A673 (cell line): ENCODE data around the gene PHLDB2. TPM values are rescaled to one million over a fixed set of nuclear protein-coding genes. Genes with fewer than 3 reads are reported as not detected.

Source experiments
- BruUV-seq: library from RNA; stranded (reverse); fragments of 400-500 nt; replicated peaks from 2 replicates; lab custom pipeline; 2021; lab: Mats Ljungman, UMichigan
- CTCF ChIA-PET: fragments of 300-600 bp; sonication (Branson Sonifier 250); formaldehyde crosslinking; loops from one replicate; lab custom pipeline; 2022; ENCODE audit warnings: antibody characterized with exemption; lab: Charles Lee
- POLR2A ChIA-PET: fragments of 300-600 bp; sonication (Branson Sonifier 250); formaldehyde crosslinking; loops from one replicate; lab custom pipeline; 2022; ENCODE audit warnings: antibody characterized with exemption; ENCODE audit not compliant: low non-redundant PET; lab: Charles Lee
- DNase-seq: peaks from one replicate; pipeline ENCODE4 v3.0.0-alpha.2; 2015; ENCODE audit warnings: low spot score
- H3K27ac ChIP-seq: fragments of 200-600 bp; sonication (generic); 2 replicates; pipeline ENCODE4 v1.5.1; 2016; ENCODE audit warnings: mixed run types, low read depth, mild to moderate bottlenecking, mixed read lengths, antibody characterized with exemption, low read length; ENCODE audit not compliant: poor library complexity, severe bottlenecking
- H3K27me3 ChIP-seq: fragments of 200-600 bp; sonication (generic); replicated peaks from 2 replicates; pipeline ENCODE4 v1.6.1; 2017; ENCODE audit warnings: mixed run types, low read depth, mild to moderate bottlenecking, mixed read lengths, antibody characterized with exemption, low read length; ENCODE audit not compliant: insufficient read depth, poor library complexity
- H3K36me3 ChIP-seq: fragments of 200-600 bp; sonication (generic); 2 replicates; pipeline ENCODE4 v1.6.1; 2016; ENCODE audit warnings: mixed run types, mild to moderate bottlenecking, mixed read lengths, antibody characterized with exemption, low read length; ENCODE audit not compliant: insufficient read depth, poor library complexity, severe bottlenecking
- H3K4me1 ChIP-seq: fragments of 200-600 bp; sonication (generic); 2 replicates; pipeline ENCODE4 v1.6.1; 2017; ENCODE audit warnings: mixed run types, mild to moderate bottlenecking, mixed read lengths, antibody characterized with exemption, low read length; ENCODE audit not compliant: insufficient read depth, poor library complexity, severe bottlenecking
- H3K4me3 ChIP-seq: fragments of 200-600 bp; sonication (generic); 2 replicates; pipeline ENCODE4 v1.5.1; 2016; ENCODE audit warnings: low read depth, mixed run types, mild to moderate bottlenecking, mixed read lengths, low read length; ENCODE audit not compliant: poor library complexity, severe bottlenecking
- H3K9me3 ChIP-seq: fragments of 200-600 bp; sonication (generic); 2 replicates; pipeline ENCODE4 v1.6.1; 2016; ENCODE audit warnings: mixed run types, low read depth, mild to moderate bottlenecking, mixed read lengths, antibody characterized with exemption, low read length; ENCODE audit not compliant: poor library complexity, severe bottlenecking
- CTCF ChIP-seq: fragments of 300-800, 200-600 bp; sonication (generic); conservative IDR thresholded peaks from 2 replicates; pipeline ENCODE4 v1.5.1; 2017; ENCODE audit warnings: low read depth, mild to moderate bottlenecking, antibody characterized with exemption, low read length, moderate library complexity, mixed read lengths
- EZH2 ChIP-seq: fragments of 200-600 bp; sonication (generic); IDR thresholded peaks from 2 replicates; pipeline ENCODE4 v1.6.1; 2017; ENCODE audit warnings: borderline replicate concordance, low read depth, mild to moderate bottlenecking, mixed read lengths, antibody characterized with exemption, low read length; ENCODE audit not compliant: poor library complexity, severe bottlenecking
- intact Hi-C: fragments of 100-400 bp; cut with micrococcal nuclease; formaldehyde crosslinking; loops from one replicate; pipeline ENCODE4 v1.10.0; 2022; ENCODE audit not compliant: unreplicated experiment
- total RNA-seq: library from RNA; stranded (reverse); gene quantifications from 2 replicates; pipeline ENCODE4 v1.2.3, GENCODE V29; 2021

The PHLDB2 gene
- total RNA-seq, 1 experiment from 2014 or later = 13.1 TPM

GRCh38 chr3:111901637-111902036 is 42.6 kb downstream of the PHLDB2 start:
- no peak for DNase-seq
- H3K4me1 ChIP-seq = peaks cover 12% of the 10 kb centered on the region
- no peaks in the 10 kb centered on the region for H3K36me3 ChIP-seq
- H3K27ac ChIP-seq = no peak overlapping the region
- no TSS peak for BruUV-seq
- intact Hi-C loops = no loop called here
- TF ChIP-seq EZH2 = no peak
- TF ChIP-seq CTCF = no peak
- no peaks in the 10 kb centered on the region for H3K27me3 ChIP-seq
- CTCF ChIA-PET = no interaction called here
- H3K9me3 ChIP-seq = no peaks in the 10 kb centered on the region
- POLR2A ChIA-PET = no interaction called here
- no peak overlapping the region for H3K4me3 ChIP-seq

GRCh38 chr3:111902534-111902933 is 43.5 kb downstream of the PHLDB2 start:
- H3K27me3 ChIP-seq = no peaks in the 10 kb centered on the region
- no peaks in the 10 kb centered on the region for H3K36me3 ChIP-seq
- ChIA-PET POLR2A (no interaction called here), CTCF (no interaction called here)
- H3K4me3 ChIP-seq = no peak overlapping the region
- intact Hi-C loops = no loop called here
- TF ChIP-seq CTCF (no peak), EZH2 (no peak)
- no peak for DNase-seq
- H3K9me3 ChIP-seq = no peaks in the 10 kb centered on the region
- H3K27ac ChIP-seq = no peak overlapping the region
- no TSS peak for BruUV-seq
- peaks cover 12% of the 10 kb centered on the region for H3K4me1 ChIP-seq

- Histone ChIP-seq H3K27me3 (no peaks in the 10 kb centered on the region), H3K4me1 (peaks cover 12% of the 10 kb centered on the region), H3K36me3 (no peaks in the 10 kb centered on the region), H3K9me3 (no peaks in the 10 kb centered on the region), H3K27ac (no peak overlapping the region), H3K4me3 (no peak overlapping the region)
- intact Hi-C loops = no loop called here
- TF ChIP-seq EZH2 (no peak), CTCF (no peak)
- DNase-seq = no peak
- ChIA-PET POLR2A (no interaction called here), CTCF (no interaction called here)
- BruUV-seq = no TSS peak
These were observed 44.0 kb downstream of the PHLDB2 start for GRCh38 chr3:111903067-111903511.
